HG02970 (cell line): ENCODE results near the gene AP1AR.
"Not testable (repeated sequence)": the region's sequence is repeated elsewhere in the genome, so short reads cannot be mapped to it uniquely, and the experiment has no call there.

ENCODE experiments used
- ATAC-seq: cut with Tn5 transposase; IDR thresholded peaks from one replicate; pipeline ENCODE4 v1.9.1; 2021; ENCODE audit warnings: mild to moderate bottlenecking, moderate library complexity, moderate number of reproducible peaks; ENCODE audit not compliant: unreplicated experiment, low FRiP score

The AP1AR gene

DNA sequence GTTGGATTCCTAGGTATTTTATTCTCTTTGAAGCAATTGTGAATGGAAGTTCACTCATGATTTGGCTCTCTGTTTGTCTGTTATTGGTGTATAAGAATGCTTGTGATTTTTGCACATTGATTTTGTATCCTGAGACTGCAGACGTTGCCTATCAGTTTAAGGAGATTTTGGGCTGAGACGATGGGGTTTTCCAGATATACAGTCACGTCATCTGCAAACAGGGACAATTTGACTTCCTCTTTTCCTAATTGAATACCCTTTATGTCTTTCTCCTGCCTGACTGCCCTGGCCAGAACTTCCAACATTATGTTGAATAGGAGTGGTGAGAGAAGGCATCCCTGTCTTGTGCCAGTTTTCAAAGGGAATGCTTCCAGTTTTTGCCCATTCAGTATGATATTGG is 73.9 kb downstream of the AP1AR start:
- ATAC-seq, result not testable (repeated sequence)

DNA sequence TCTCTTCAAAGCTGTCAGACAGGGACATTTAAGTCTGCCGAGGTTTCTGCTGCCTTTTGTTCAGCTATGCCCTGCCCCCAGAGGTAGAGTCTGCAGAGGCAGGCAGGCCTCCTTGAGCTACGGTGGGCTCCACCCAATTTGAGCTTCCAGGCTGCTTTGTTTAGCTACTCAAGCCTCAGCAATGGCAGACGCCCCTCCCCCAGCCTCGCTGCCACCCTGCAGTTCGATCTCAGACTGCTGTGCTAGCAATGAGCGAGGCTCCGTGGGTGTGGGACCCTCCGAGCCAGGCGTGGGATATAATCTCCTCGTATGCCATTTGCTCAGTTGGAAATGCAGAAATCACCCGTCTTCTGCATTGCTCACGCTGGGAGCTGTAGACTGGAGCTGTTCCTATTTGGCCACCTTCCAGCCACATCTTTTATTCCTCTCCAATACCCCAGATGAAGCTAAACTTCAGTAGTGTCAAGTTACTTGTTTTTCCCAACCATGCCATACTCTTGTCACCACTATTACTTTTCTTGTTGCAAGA is 77.7 kb downstream of the AP1AR start:
- not testable (repeated sequence) for ATAC-seq

DNA sequence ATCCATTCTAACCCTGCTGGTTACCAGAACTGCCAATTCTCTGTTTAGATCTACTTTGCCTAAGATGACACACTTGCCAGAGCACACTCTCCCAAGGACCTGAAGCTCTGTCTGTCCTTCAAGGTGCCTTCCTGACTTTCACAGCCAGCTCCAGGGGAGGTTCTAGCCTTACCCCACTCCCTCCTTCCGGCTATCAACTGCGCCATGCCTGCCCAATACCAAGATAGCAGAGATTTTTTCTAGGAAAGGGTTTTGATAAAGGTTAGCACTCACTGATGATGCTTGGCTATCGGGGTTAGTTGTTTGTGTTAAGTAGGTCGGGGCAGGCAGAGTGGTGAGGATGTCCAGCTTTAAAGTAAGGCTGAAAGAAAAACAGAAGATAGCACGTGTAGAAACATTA is 79.9 kb downstream of the AP1AR start:
- ATAC-seq, result no peak

DNA sequence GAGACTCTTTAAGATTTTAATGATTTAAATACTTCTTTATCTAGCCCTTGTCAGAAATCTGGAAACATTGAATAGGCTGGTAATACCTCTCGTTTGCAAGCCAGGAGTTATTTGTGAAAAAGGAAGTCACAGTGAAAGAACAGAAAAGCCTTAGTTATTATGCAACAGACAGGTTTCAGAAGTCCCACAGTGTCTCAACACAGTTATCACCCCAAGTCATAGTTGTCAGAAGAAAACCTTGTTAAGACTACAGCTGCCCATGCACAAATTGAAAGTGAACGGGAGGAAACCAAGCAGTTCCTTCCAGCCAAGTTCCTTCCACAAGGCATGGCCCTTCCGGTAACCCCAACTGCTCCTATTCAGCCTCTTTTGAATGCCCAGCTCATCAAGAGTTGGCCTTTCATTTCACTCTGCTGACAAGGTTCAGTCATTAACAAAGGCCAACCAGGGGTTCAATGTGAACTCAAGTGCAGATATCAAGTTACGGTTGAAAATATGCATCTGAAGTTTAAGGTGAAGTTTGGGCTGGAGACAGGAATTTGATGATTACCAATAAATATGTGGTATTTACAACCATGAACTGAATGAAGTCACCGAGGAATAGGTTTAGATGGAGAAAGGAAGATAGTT is 81.1 kb downstream of the AP1AR start:
- ATAC-seq, result peak; percentile 86

DNA sequence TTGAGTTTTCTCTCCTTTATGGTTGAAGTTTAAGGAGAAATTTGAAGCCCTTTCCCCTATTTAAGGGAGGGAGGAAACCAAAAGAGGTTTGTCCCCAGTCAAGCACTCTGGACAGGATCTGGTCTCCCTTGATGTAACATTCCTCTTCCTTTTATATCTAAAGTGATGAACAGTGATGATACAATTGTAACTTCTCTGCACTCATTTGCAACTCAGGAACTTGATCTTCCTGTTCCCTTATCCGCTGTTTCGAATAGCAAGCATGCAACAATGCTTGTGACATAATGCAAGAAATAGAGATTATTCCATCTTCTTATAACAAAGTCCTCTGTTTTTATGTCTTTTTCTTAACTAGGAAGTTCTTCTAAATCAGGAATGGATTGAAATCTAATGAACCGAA is 83.9 kb downstream of the AP1AR start:
- no peak for ATAC-seq

DNA sequence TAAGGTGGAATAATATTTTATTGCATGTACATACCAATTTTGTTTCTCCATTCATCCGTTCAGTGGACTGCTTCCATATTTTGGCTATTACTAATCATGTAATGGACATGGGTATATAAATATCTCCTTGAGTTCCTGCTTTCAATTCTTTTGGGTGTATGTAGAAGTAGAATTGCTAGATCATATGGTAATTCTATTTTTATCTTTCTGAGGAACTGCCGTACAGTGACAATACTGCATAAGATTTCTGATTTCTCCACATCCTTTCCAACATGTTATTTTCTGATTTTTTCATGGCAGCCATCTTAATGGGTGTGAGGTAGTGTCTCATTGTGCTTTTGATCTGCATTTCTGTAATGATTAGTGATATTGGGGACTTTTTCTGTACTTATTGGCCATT is 84.8 kb downstream of the AP1AR start:
- no peak for ATAC-seq

DNA sequence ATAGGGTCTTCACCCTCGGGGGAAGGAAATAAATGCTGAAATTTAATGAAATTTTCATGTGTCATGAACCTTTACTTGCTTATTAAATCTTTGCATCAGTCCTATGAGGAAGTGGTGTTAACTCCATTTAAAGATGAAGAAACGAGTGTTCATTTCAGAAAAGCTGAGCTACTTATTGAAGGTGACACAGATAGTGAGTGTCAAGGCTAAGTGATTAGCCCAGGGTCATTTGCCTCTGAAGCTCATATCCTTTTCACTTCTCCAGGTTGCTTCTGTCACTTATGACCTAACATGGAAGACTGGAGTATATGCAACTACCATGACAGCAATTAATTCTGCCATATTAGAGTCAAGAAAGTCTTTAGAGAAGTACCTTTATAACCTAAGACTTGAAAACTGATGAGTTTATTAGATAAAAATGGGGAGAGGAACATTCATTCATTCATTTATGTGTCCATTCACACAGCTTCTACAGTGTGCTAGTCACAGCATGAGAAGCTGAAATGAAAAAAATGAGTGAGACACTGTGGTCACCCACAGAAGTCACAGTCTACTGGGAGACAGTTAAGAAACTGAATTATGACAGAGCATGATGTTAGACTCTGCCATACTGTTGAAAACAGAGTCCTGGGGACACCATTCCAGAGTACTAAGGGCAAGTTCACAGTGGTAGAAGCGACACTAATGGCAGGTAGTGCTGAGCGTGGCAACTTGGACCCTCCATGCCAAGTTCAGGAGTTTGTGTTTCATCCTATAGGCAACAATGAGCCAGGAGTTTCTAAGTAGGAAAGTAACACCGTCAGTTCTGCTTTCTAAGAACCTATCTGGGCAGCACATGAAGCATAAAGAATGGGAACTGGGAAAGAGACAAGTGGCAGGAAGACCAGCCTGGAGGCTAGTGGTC is 86.9 kb downstream of the AP1AR start:
- peak; percentile 79 for ATAC-seq
